ENCODE measurements around the gene NKX3-2.

DNA sequence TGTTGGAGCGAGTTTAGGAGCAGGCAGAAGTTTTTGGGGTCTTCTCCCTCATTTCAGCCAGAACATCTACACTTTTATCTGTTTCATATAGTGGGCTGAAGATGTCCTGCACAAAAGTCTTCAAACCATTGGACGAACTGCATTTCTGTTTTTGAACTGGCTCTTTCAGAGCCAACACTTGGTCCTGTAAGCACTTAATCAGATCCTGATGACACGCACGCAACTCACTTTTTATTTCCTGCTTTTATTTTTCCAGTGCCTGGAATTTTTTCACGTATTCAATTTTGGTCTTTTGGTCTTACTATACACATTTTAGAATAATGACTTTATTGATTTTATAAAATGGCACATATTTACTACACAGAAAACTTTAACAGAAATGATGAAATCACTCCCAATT lies 40.2 kb upstream of the NKX3-2 start:
- TF ChIP-seq, protein P1, sequence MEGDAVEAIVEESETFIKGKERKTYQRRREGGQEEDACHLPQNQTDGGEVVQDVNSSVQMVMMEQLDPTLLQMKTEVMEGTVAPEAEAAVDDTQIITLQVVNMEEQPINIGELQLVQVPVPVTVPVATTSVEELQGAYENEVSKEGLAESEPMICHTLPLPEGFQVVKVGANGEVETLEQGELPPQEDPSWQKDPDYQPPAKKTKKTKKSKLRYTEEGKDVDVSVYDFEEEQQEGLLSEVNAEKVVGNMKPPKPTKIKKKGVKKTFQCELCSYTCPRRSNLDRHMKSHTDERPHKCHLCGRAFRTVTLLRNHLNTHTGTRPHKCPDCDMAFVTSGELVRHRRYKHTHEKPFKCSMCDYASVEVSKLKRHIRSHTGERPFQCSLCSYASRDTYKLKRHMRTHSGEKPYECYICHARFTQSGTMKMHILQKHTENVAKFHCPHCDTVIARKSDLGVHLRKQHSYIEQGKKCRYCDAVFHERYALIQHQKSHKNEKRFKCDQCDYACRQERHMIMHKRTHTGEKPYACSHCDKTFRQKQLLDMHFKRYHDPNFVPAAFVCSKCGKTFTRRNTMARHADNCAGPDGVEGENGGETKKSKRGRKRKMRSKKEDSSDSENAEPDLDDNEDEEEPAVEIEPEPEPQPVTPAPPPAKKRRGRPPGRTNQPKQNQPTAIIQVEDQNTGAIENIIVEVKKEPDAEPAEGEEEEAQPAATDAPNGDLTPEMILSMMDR (IDR thresholded peaks at IDR 0.05 in 2 of 3, conservative IDR thresholded peaks at IDR 0.05 in 1 of 3; ENCODE audit: insufficient read depth in 2 of 3, low read depth in 1 of 3, low read length in 3 of 3) = no peak
- TF ChIP-seq ZNF354B (CRISPR knock-in tag; IDR thresholded peaks at IDR 0.05) (no peak), TARDBP (IDR thresholded peaks at IDR 0.05) (no peak), MAFF (IDR thresholded peaks at IDR 0.05; ENCODE audit: low read length) (no peak), YBX1 (IDR thresholded peaks at IDR 0.05) (no peak), BHLHE40 (IDR thresholded peaks at IDR 0.05; ENCODE audit: low read length) (no peak), HNRNPL (IDR thresholded peaks at IDR 0.05; ENCODE audit: low read depth, low read length) (no peak), TCF7L2 (IDR thresholded peaks at IDR 0.05; ENCODE audit: low read depth, low read length) (no peak), SMAD3 (CRISPR knock-in tag; conservative IDR thresholded peaks at IDR 0.05) (no peak), ZNF766 (CRISPR knock-in tag; conservative IDR thresholded peaks at IDR 0.05) (no peak)
- TF ChIP-seq, protein P2, sequence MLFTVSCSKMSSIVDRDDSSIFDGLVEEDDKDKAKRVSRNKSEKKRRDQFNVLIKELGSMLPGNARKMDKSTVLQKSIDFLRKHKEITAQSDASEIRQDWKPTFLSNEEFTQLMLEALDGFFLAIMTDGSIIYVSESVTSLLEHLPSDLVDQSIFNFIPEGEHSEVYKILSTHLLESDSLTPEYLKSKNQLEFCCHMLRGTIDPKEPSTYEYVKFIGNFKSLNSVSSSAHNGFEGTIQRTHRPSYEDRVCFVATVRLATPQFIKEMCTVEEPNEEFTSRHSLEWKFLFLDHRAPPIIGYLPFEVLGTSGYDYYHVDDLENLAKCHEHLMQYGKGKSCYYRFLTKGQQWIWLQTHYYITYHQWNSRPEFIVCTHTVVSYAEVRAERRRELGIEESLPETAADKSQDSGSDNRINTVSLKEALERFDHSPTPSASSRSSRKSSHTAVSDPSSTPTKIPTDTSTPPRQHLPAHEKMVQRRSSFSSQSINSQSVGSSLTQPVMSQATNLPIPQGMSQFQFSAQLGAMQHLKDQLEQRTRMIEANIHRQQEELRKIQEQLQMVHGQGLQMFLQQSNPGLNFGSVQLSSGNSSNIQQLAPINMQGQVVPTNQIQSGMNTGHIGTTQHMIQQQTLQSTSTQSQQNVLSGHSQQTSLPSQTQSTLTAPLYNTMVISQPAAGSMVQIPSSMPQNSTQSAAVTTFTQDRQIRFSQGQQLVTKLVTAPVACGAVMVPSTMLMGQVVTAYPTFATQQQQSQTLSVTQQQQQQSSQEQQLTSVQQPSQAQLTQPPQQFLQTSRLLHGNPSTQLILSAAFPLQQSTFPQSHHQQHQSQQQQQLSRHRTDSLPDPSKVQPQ (CRISPR knock-in tag; IDR thresholded peaks at IDR 0.05; ENCODE audit: borderline replicate concordance) = no peak
- TF ChIP-seq, protein P3, sequence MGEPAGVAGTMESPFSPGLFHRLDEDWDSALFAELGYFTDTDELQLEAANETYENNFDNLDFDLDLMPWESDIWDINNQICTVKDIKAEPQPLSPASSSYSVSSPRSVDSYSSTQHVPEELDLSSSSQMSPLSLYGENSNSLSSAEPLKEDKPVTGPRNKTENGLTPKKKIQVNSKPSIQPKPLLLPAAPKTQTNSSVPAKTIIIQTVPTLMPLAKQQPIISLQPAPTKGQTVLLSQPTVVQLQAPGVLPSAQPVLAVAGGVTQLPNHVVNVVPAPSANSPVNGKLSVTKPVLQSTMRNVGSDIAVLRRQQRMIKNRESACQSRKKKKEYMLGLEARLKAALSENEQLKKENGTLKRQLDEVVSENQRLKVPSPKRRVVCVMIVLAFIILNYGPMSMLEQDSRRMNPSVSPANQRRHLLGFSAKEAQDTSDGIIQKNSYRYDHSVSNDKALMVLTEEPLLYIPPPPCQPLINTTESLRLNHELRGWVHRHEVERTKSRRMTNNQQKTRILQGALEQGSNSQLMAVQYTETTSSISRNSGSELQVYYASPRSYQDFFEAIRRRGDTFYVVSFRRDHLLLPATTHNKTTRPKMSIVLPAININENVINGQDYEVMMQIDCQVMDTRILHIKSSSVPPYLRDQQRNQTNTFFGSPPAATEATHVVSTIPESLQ (CRISPR knock-in tag; IDR thresholded peaks at IDR 0.05) = no peak
